Subcutaneous adipose tissue (tissue), 4 donors: ENCODE measurements around the gene ITGB1. TPM values are rescaled to one million over a fixed set of nuclear protein-coding genes. Genes with fewer than 3 reads are reported as not detected.

Experiments used
- total RNA-seq, 4 donors: library from RNA; depleted of rRNA; stranded (reverse); fragments of >200 nt; gene quantifications; one replicate each; pipeline ENCODE4 v1.1.0, GENCODE V29; 2016
- TF ChIP-seq, protein P1 (sequence below): fragments of 450-650 bp; IDR thresholded peaks from one replicate; pipeline ENCODE4 v1.5.1; 2016; ENCODE audit warnings: low read depth, mild to moderate bottlenecking, control low read depth, antibody characterized with exemption, moderate library complexity

The ITGB1 gene
- 1,000 to 10,000 TPM in 2 of 4 donors, 100 to 1,000 TPM in 2; 794 to 1,994 (median 1,022) TPM for total RNA-seq

DNA sequence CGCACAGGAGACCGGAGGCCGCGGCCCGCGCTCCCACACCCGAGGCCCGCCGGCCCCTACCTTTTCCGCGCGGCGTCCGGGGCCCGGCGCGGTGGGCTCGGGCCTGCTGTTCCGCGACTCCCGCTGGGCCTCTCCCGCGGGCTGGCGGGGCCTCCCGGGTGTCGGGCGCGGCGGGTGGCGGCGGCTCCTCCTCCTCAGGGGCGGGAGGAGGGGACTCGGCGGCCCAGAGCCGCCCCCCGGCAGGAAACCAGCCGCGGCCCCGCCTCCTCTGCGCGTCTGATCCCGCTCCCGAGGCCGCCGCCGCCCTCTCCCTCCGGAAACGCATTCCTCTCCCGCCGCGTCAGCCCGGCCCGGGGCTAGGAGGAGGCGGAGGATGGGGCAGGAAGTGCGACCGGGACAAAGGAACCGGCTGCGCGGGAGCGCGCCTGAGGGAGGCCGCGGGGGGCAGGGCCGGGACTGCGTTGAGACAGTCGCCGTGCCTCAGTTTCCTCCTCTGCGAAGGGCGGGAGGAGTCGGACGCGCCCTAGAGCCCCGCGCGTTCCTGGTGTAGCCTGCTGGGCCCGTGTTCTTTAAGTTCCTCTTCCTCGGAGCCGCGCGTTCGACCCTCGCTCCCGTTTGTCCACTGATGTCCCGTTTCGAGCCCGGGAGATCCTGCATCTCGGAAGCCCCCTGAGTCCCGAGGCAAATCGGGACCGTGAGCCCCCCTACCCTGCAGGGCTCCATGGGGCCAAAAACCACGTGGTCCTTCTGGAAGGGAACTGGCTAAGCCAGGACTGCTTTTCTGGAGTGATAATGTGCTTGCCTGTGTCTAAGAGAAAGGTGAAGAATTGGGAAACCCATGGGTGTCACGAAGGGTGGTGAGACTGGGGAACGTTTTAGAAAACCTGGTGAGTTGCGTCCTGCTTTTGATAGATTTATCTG, at the start of gene ITGB1:
Gene ITGB1 (minus strand): TSS at position 146 of the 921 bp plus-strand sequence. CDS start 22,672 bp downstream, outside the sequence.
- TF ChIP-seq, protein P1, sequence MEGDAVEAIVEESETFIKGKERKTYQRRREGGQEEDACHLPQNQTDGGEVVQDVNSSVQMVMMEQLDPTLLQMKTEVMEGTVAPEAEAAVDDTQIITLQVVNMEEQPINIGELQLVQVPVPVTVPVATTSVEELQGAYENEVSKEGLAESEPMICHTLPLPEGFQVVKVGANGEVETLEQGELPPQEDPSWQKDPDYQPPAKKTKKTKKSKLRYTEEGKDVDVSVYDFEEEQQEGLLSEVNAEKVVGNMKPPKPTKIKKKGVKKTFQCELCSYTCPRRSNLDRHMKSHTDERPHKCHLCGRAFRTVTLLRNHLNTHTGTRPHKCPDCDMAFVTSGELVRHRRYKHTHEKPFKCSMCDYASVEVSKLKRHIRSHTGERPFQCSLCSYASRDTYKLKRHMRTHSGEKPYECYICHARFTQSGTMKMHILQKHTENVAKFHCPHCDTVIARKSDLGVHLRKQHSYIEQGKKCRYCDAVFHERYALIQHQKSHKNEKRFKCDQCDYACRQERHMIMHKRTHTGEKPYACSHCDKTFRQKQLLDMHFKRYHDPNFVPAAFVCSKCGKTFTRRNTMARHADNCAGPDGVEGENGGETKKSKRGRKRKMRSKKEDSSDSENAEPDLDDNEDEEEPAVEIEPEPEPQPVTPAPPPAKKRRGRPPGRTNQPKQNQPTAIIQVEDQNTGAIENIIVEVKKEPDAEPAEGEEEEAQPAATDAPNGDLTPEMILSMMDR: no peak

DNA sequence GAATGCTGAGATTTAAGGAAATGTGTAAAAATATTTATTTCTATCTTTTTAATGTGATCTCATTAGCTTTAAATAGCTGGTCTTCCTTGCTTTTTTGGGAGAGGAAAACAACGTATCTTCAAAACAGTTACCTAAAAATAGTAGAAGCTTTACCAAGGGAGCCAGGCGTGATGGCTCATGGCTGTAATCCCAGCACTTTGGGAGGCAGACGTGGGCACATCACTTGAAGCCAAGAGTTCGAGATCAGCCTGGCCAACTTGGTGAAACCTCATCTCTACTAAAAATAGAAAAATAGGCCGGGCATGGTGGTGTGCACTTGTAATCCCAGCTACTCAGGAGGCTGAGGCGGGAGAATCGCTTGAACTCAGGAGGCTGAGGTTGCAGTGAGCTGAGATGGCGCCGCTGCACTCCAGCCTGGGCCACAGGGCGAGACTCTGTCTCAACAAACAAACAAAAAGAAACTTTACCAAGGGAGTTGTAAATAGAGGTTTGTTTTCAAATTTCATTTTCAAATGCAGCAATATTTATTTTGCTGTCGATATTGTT, 48.4 kb upstream of the ITGB1 start:
- TF ChIP-seq, protein P1: no peak

DNA sequence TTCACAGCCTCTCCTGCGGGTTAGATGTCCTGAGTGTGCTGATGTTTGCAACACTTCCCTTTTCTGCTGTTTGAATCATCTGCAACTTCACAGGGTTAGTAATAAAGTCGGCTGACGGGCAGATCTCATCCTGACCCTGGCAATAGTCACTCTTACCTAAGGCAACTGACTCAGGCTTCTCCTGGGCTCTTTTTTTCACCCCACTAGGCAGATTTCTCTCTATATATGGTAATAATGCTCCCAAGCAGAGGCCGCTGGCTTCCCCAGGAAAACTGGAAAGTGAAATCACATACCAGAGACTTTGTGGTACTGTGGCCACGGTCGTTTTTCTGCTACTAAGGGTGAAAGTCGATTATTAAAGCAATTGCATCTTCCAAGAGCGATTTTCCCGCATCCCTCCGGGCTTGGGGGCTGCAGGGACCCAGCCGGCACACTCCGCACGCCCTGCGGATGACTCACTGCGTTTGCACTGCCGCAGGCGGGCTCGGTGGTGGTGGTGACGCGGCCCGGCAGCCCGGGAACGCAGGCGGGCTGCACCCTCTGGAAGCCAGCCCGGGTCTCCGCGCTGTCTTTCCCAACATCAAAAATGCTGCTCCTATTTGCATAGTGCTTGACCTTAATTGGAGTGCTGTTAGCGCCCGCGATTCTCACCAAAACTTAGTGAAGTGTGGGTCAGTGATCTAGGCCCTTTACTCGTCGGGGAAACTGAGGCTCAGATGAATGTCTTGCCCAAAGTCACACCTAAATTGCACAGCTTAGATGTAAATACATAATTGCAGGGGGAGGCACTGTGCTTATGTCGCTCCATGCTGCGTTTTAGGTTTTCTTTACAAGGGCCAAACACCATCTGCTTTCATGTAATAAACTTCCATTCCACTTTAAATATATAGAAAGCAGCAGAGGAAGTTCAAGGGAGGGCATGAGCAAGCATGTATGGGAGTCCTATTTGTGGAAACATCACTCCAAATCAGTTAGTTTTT, 47.6 kb upstream of the ITGB1 start:
- TF ChIP-seq, protein P1: no peak

DNA sequence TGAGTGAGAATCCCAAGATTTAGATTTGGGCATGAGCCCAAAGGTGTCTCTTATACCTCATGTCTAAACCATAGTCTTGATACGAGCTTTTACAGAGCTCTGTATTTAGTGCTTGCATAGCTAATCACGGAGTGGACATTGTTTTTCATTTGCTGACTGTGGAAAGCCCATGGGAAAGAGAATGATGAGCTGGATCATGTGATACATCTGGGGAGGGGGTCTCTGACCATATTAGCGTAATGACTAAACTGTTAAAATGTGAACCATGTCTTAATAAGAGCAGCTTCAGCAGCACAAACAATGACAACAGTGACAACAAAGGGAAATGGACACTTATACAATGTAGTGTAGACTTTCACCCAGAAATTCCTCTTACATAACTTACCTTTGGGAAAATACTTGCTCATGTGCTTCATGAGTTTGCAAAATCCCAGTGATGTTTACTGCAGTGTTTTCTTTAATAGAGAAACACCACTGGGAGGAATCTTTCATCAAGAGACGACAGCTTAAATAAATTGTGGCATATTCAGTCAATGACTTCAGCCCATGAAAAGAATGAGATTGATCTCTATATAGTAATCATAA, 44.0 kb upstream of the ITGB1 start:
- TF ChIP-seq, protein P1: no peak

DNA sequence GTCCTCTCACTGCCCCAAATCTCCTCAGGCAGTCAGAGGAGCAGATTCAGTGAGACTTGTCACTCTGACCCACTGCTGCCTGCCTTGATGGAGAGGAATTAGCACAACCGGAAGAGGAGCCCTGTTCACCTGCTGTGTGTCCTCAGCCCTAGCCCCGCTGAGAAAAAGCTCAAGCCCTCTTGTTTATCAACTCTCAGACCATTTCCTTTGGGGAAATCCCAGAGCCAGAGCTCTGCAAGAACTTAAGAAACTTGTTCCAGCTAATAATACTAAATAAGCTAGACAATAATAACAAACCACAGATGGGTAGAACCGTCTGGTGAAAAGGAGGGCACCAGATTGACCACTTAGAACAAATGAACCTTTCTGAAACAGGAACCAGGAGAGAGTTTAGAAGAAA, 37.7 kb upstream of the ITGB1 start:
- TF ChIP-seq, protein P1: no peak

DNA sequence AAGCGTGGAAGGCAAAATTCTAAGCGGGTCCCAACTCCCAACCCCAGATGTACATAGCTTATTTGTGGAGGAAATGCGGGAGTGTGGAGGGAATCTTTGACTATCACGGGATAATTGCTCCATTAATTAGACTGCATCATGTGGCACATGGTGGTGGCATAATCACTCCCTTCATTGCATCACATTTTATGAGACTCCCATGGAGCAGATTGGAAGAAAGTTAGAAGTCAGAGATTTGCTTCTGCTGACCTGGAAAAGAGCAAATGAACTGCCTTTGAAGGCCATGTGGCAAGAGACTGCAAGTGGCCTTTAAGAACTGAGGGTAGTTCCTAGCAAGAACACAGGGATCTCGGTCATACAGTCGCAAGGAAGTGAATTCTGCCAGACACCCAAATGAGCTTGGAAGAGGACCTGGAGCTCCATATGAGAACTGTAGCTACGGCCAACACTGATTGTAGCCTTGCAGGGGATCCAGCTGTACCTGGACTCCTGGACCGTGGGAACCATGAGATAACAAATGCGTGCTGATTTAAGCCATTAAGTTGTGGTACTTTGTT, 37.1 kb upstream of the ITGB1 start:
- TF ChIP-seq, protein P1: no peak
